ENCODE data around the gene HIBCH. TPM values are rescaled to one million over a fixed set of nuclear protein-coding genes. Genes with fewer than 3 reads are reported as not detected.

Gene HIBCH
- total RNA-seq, 1 experiment from 2014 or later: 24.7 TPM

GRCh38 chr2:190173392-190173791 lies 146.2 kb downstream of the HIBCH start:
- BruUV-seq (replicated peaks): no TSS peak
- POLR2A ChIA-PET: no interaction called here

More at GRCh38 chr2:190173392-190173791, 146.2 kb downstream of the HIBCH start:
- Histone ChIP-seq H3K79me2 (ENCODE audit: insufficient read depth, low read length) (no peaks in the 10 kb centered on the region), H3K4me3 (replicated peaks in 1 of 2; ENCODE audit: low read depth in 1 of 2, low read length in 2 of 2) (no peak overlapping the region), H3K9me3 (ENCODE audit: control insufficient read depth in 1 of 2, insufficient read depth in 1 of 2, low read depth in 1 of 2, low read length in 2 of 2) (no peaks in the 10 kb centered on the region), H4K20me1 (ENCODE audit: insufficient read depth) (no peaks in the 10 kb centered on the region), H3K4me2 (ENCODE audit: low read length) (no peak overlapping the region), H3K9me2 (ENCODE audit: insufficient read depth) (no peaks in the 10 kb centered on the region), H2AFZ (ENCODE audit: low read depth, low read length, poor library complexity, severe bottlenecking) (no peak overlapping the region), H3K36me3 (ENCODE audit: control insufficient read depth in 1 of 2, insufficient read depth in 2 of 2, low read length in 2 of 2) (no peaks in the 10 kb centered on the region), H3K9ac (ENCODE audit: low read length) (no peak overlapping the region), H3K27ac (ENCODE audit: low read depth, low read length) (no peak overlapping the region), H3K4me1 (ENCODE audit: control insufficient read depth in 1 of 2, insufficient read depth in 2 of 2, low read length in 2 of 2) (peaks cover 0 to 5% of the 10 kb centered on the region in 2 experiments; a peak in 1 of 4 replicates), H3K27me3 (ENCODE audit: insufficient read depth, low read length) (no peaks in the 10 kb centered on the region)
- TF ChIP-seq EGR1 (IDR thresholded peaks at IDR 0.05; ENCODE audit: low read depth) (no peak), EZH2 (IDR thresholded peaks at IDR 0.05) (no peak), CBX3 (IDR thresholded peaks at IDR 0.05; ENCODE audit: low read depth) (no peak), YY1 (IDR thresholded peaks at IDR 0.05; ENCODE audit: extremely low read depth, insufficient replicate concordance, low read depth, low read length) (no peak), FOSL1 (IDR thresholded peaks at IDR 0.05; ENCODE audit: low read depth) (no peak), POLR2AphosphoS5 (IDR thresholded peaks at IDR 0.05; ENCODE audit: low read depth, low read length) (no peak), ZNF274 (IDR thresholded peaks at IDR 0.05; ENCODE audit: low read depth, low read length) (no peak), POLR2A (IDR thresholded peaks at IDR 0.05; ENCODE audit: borderline replicate concordance, extremely low read depth, insufficient read depth, insufficient read length) (no peak), EZH2phosphoT487 (IDR thresholded peaks at IDR 0.05; ENCODE audit: borderline replicate concordance) (no peak), ZBTB33 (IDR thresholded peaks at IDR 0.05; ENCODE audit: extremely low read depth, insufficient replicate concordance, low read length) (no peak), SIN3A (IDR thresholded peaks at IDR 0.05; ENCODE audit: low read depth) (no peak), ZFX (IDR thresholded peaks at IDR 0.05) (no peak), JUND (IDR thresholded peaks at IDR 0.05) (no peak)
- TF ChIP-seq, protein P1, sequence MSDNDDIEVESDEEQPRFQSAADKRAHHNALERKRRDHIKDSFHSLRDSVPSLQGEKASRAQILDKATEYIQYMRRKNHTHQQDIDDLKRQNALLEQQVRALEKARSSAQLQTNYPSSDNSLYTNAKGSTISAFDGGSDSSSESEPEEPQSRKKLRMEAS (IDR thresholded peaks at IDR 0.05): no peak
- TF ChIP-seq, protein P2, sequence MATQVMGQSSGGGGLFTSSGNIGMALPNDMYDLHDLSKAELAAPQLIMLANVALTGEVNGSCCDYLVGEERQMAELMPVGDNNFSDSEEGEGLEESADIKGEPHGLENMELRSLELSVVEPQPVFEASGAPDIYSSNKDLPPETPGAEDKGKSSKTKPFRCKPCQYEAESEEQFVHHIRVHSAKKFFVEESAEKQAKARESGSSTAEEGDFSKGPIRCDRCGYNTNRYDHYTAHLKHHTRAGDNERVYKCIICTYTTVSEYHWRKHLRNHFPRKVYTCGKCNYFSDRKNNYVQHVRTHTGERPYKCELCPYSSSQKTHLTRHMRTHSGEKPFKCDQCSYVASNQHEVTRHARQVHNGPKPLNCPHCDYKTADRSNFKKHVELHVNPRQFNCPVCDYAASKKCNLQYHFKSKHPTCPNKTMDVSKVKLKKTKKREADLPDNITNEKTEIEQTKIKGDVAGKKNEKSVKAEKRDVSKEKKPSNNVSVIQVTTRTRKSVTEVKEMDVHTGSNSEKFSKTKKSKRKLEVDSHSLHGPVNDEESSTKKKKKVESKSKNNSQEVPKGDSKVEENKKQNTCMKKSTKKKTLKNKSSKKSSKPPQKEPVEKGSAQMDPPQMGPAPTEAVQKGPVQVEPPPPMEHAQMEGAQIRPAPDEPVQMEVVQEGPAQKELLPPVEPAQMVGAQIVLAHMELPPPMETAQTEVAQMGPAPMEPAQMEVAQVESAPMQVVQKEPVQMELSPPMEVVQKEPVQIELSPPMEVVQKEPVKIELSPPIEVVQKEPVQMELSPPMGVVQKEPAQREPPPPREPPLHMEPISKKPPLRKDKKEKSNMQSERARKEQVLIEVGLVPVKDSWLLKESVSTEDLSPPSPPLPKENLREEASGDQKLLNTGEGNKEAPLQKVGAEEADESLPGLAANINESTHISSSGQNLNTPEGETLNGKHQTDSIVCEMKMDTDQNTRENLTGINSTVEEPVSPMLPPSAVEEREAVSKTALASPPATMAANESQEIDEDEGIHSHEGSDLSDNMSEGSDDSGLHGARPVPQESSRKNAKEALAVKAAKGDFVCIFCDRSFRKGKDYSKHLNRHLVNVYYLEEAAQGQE (IDR thresholded peaks at IDR 0.05; ENCODE audit: low read depth): no peak
- ChIA-PET CTCF (no interaction called here), RAD21 (ENCODE audit: low non-redundant PET in 1 of 2, low total read pairs in 2 of 2, uncharacterized antibody in 2 of 2, unreplicated experiment in 2 of 2) (no interaction called here)
- intact Hi-C loops (cut with micrococcal nuclease): no loop called here
- DNase-seq (ENCODE audit: low read depth, low spot score): no peak
- ATAC-seq: no peak

All from HCT116 (cell line).